GM21737 (cell line): ENCODE data around the gene PC.
A peak's percentile ranks its signal among the peaks of the same experiment; 100 is the strongest.
"Not testable (repeated sequence)": the region's sequence is repeated elsewhere in the genome, so short reads cannot be mapped to it uniquely, and the experiment has no call there.

Experiments used
- ATAC-seq: cut with Tn5 transposase; IDR thresholded peaks from one replicate; pipeline ENCODE4 v1.9.1; 2021; ENCODE audit warnings: mild to moderate bottlenecking, moderate library complexity; ENCODE audit not compliant: unreplicated experiment

Gene PC

DNA sequence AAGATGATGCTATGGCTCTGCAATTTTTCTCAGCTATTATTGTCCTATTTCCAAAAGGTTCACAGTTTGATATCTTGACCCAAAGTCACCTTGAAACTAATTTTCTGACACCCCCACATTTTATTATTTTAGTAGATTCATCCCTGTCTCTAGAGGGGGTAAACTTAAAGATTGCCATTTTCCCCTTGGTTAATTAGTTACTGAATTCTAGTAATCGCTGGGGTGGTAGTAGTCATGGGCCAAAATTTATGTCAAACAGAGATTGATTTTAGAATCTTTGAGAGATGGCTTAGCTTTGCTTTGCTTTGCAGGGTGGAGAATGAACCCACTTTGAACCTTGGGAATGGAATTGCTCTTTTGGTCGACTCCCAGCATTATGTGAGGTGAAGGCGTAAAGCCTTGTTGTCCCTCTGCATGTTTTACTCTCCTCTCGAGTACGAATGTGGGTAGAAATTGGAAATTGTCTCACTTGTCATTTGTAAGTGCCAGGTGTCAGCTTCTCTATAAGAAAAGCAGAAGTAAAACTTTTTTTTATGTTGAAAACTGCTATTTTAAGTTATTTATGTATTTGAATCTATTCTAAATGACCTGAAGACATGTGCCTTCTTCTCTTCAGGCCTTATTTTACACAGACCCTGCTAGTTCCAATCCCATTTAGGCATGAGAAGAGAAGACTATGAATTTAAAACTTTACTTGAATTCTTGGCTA, 157.3 kb downstream of the PC start:
- peak; percentile 56 for ATAC-seq

DNA sequence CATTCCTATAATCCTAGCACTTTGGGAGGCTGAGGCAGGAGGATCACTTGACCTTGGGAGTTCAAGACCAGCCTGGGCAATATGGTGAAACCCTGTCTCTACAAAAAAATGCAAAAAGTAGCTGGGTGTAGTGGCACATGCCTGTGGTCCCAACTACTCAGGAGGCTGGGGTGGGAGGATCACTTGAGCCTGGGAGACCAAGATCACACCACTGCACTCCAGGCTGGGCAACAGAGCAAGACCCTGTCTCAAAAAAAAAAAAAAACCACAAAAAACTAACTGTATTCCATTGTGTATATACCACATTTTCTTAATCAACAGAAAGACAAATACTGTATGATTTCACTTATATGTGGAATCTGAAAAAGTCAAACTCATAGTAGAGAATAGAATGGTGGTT, 158.4 kb downstream of the PC start:
- ATAC-seq, result not testable (repeated sequence)
